Upper lobe of right lung (tissue), 1 donor: ENCODE data around the gene STX11. TPM values are rescaled to one million over a fixed set of nuclear protein-coding genes. Genes with fewer than 3 reads are reported as not detected.
A peak's percentile ranks its signal among the peaks of the same experiment; 100 is the strongest.
"Not testable (repeated sequence)": the region's sequence is repeated elsewhere in the genome, so short reads cannot be mapped to it uniquely, and the experiment has no call there.

Experiments
- ATAC-seq: fragments of 200-7000 bp; cut with Tn5 transposase; one replicate; pipeline ENCODE4 v1.9.1; 2020; ENCODE audit warnings: mild to moderate bottlenecking, moderate library complexity
- DNase-seq: peaks from one replicate; pipeline ENCODE4 v3.0.0-alpha.2; 2020
- H3K27ac ChIP-seq: fragments of 200-600 bp; one replicate; pipeline ENCODE4 v1.8.0; 2022
- H3K27me3 ChIP-seq: fragments of 200-600 bp; one replicate; pipeline ENCODE4 v1.8.0; 2022; ENCODE audit warnings: mild to moderate bottlenecking
- H3K36me3 ChIP-seq: fragments of 200-600 bp; one replicate; pipeline ENCODE4 v1.8.0; 2022
- H3K4me1 ChIP-seq: fragments of 200-600 bp; one replicate; pipeline ENCODE4 v1.8.0; 2022
- H3K4me3 ChIP-seq: fragments of 200-600 bp; one replicate; pipeline ENCODE4 v1.8.0; 2022; ENCODE audit warnings: mild to moderate bottlenecking
- H3K9me3 ChIP-seq: fragments of 200-600 bp; one replicate; pipeline ENCODE4 v1.8.0; 2022
- intact Hi-C: fragments of 100-400 bp; cut with DNase I; formaldehyde crosslinking; loops from one replicate; pipeline ENCODE4 v1.11.0; 2022
- total RNA-seq: library from RNA; stranded (reverse); fragmentation: NEBNext Ultra II Directional; extraction: Animal tissue kit (Norgen Biotek cat#: 25700); gene quantifications from one replicate; pipeline ENCODE4 v1.2.1, GENCODE V29; 2021
- TF ChIP-seq, protein P1 (sequence below): fragments of 200-600 bp; IDR thresholded peaks from one replicate; pipeline ENCODE4 v1.8.0; 2022; ENCODE audit warnings: antibody characterized with exemption
- donor health status: DM: no; HTN: yes; CAD: no; lungs with severe emphysema.

Gene STX11
- total RNA-seq, 1 donor from 2014 or later = 49.6 TPM

DNA sequence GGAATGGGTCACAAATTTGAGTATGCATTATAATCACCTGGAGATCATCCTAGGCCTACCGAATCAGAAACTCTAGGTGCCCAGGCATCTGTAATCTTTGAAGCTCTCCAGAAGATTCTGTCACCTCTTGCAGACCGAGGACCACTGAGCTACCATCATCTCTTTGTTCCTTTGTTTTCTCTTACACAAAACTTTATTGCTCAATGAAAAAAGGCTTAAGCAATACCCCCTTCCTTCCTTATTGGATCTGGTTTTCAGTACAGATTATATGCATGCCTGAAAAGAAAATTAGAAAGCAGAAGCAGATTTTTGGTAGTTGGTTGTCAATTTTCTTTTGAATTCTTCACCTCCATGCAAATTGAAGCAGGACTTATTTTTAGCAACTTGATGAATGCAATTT, 31.3 kb downstream of the STX11 start:
- ATAC-seq (peak; percentile 64), DNase-seq (no peak)
- Histone ChIP-seq H3K36me3 (peaks cover 3% of the 10 kb centered on the region), H3K27ac (no peak overlapping the region), H3K4me3 (no peak overlapping the region), H3K27me3 (no peaks in the 10 kb centered on the region), H3K9me3 (no peaks in the 10 kb centered on the region), H3K4me1 (peaks cover 17% of the 10 kb centered on the region)
- TF ChIP-seq, protein P1, sequence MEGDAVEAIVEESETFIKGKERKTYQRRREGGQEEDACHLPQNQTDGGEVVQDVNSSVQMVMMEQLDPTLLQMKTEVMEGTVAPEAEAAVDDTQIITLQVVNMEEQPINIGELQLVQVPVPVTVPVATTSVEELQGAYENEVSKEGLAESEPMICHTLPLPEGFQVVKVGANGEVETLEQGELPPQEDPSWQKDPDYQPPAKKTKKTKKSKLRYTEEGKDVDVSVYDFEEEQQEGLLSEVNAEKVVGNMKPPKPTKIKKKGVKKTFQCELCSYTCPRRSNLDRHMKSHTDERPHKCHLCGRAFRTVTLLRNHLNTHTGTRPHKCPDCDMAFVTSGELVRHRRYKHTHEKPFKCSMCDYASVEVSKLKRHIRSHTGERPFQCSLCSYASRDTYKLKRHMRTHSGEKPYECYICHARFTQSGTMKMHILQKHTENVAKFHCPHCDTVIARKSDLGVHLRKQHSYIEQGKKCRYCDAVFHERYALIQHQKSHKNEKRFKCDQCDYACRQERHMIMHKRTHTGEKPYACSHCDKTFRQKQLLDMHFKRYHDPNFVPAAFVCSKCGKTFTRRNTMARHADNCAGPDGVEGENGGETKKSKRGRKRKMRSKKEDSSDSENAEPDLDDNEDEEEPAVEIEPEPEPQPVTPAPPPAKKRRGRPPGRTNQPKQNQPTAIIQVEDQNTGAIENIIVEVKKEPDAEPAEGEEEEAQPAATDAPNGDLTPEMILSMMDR = no peak
- intact Hi-C loops = no loop called here

- H3K9me3 ChIP-seq = not testable (repeated sequence)
These were observed 33.9 kb downstream of the STX11 start for GRCh38 chr6:144184186-144184585.

DNA sequence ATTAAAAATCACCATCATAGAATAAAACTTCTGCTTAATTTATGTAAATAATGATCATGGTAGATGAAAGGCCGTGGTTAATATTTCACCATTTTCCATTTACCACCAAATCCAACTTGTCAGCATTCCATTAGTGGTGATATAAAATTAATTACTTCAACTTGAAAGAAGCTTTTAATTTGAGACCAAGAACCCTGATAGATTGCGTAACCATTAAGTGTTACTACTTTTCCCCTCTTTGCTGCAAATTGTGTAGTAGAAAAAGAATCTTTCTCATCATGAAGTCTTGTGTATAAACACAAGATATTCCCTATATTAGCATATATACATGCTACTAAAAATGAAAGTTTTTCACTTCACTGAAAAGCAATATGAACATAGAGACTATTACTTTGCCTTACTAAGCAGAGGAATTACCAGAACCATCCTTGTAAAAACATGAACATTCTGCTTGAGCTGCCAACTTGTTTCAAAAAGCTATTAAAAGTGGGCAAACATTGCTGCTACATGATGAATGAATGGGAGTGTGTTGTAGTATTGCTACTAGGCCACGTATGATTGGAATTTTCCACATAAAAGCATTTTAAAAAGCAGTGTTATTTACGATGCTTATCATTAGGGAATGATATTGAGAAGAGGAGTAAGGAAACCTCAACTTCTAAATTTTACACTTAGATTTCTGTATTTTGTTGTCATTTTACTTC, 35.0 kb downstream of the STX11 start:
- TF ChIP-seq, protein P1 = no peak
- Histone ChIP-seq H3K27ac (no peak overlapping the region), H3K36me3 (peaks cover 26% of the 10 kb centered on the region), H3K9me3 (no peaks in the 10 kb centered on the region), H3K4me1 (peaks cover 10% of the 10 kb centered on the region), H3K27me3 (no peaks in the 10 kb centered on the region), H3K4me3 (no peak overlapping the region)
- intact Hi-C loops = no loop called here
- DNase-seq = no peak
- ATAC-seq = no peak

More at GRCh38 chr6:144184186-144184585, 33.9 kb downstream of the STX11 start:
- Histone ChIP-seq H3K4me1 (peaks cover 17% of the 10 kb centered on the region), H3K36me3 (peaks cover 26% of the 10 kb centered on the region)
- H3K27ac ChIP-seq, ATAC-seq, DNase-seq, H3K4me3 ChIP-seq, intact Hi-C loops, H3K27me3 ChIP-seq: not testable (repeated sequence)

GRCh38 chr6:144186817-144187625, 36.7 kb downstream of the STX11 start:
- peak; percentile 12 for ATAC-seq
- TF ChIP-seq, protein P1 = no peak
- DNase-seq = no peak
- no peaks in the 10 kb centered on the region for H3K27me3 ChIP-seq
- intact Hi-C loops = no loop called here
- no peak overlapping the region for H3K27ac ChIP-seq
- peaks cover 26% of the 10 kb centered on the region for H3K36me3 ChIP-seq
- no peaks in the 10 kb centered on the region for H3K9me3 ChIP-seq
- no peak overlapping the region for H3K4me3 ChIP-seq
- H3K4me1 ChIP-seq = peaks cover 10% of the 10 kb centered on the region

DNA sequence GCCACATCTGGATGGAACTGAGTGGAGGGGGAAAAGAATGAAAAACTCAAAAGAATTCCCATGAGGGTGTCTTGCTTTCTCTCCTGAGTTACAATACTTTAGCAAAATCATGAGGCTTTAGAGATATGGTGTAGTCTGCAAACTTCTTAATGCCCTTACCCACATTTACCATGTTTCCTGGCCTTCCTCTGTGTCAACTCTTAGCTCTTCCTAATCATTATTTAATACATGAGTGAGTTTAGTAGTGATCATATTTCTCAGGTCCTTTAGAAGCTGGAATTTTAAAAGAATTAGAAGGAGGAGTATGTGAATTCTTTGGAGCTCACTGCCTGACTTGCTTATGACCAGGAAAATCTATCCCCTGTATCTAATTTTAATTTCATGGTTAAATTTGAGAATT, 39.0 kb downstream of the STX11 start:
- intact Hi-C loops = no loop called here
- H3K27ac ChIP-seq = no peak overlapping the region

More for the DNA sequence above, 39.0 kb downstream of the STX11 start:
- DNase-seq = no peak
- peaks cover 10% of the 10 kb centered on the region for H3K4me1 ChIP-seq
- H3K9me3 ChIP-seq = no peaks in the 10 kb centered on the region
- no peak for ATAC-seq
- peaks cover 26% of the 10 kb centered on the region for H3K36me3 ChIP-seq
- TF ChIP-seq, protein P1 = no peak
- H3K27me3 ChIP-seq = no peaks in the 10 kb centered on the region
- H3K4me3 ChIP-seq = no peak overlapping the region
